Activated naive CD8-positive, alpha-beta T cell treated with anti-CD3 and anti-CD28 coated beads for 36 hours (primary cell): Measurements from ENCODE around the gene STUB1. TPM values are rescaled to one million over a fixed set of nuclear protein-coding genes. Genes with fewer than 3 reads are reported as not detected.

Experiments
- DNase-seq: peaks from one replicate; pipeline ENCODE4 v3.0.0; 2021
- H3K27ac Mint-ChIP-seq: one replicate; pipeline ENCODE4 v1.8.0; 2022; ENCODE audit warnings: mild to moderate bottlenecking, moderate library complexity, mixed read lengths
- H3K27me3 Mint-ChIP-seq: one replicate; pipeline ENCODE4 v1.8.0; 2022; ENCODE audit warnings: mild to moderate bottlenecking, mixed read lengths
- H3K36me3 Mint-ChIP-seq: one replicate; pipeline ENCODE4 v1.8.0; 2021; ENCODE audit warnings: mild to moderate bottlenecking, mixed read lengths
- H3K4me1 Mint-ChIP-seq: one replicate; pipeline ENCODE4 v1.8.0; 2021; ENCODE audit warnings: mixed read lengths
- H3K4me3 Mint-ChIP-seq: one replicate; pipeline ENCODE4 v1.8.0; 2022; ENCODE audit warnings: mild to moderate bottlenecking, moderate library complexity, mixed read lengths
- H3K9me3 Mint-ChIP-seq: one replicate; pipeline ENCODE4 v1.8.0; 2022; ENCODE audit warnings: mixed read lengths
- total RNA-seq, 2 experiments: library from RNA; stranded (reverse); gene quantifications; one replicate each; pipeline ENCODE4 v1.2.3, GENCODE V29; 2021

The STUB1 gene
- total RNA-seq, 2 experiments from 2014 or later, result 74.3 to 82.1 TPM

DNA sequence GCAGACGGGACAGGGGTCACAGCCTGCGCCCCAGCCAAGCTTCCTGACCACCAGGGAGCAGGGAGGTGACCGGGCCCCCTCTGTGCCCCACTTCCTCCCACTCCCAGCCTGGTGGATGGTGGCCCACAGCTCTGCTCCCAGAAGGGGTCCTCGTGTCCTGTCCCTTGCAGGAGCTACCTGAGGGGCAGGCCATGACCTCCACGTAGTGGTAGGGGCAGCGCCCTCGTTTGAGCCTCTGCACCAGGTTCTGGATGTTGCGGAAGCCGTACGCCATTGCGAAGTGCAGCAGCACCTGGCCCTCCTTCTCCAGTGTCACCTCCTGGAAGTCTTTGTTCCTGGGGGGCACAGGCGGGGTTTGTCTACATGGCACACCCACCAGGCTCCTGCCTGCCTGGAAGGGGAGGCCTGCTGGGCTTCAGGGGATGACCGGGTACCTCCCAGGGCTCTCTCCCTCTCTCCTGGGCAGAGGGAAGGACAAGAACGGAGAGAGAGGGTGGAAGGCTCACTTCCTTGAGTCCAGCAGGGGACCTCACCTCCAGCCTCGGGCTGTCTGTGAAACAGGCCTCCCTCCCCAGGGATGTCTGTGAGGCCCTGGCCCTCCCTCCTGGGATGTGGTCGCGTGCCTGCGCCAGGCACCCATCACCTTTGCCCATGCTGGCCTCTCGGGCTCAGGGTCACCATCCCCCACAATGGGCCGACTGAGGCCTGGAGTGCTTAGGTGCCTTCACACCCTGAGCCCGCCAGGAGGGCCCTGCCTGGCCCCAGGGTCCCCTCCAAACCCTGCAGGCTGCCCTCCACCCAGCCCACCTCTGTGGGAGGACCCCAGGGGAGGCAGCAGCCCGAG is 50.7 kb downstream of the STUB1 start:
- no peak for DNase-seq

DNA sequence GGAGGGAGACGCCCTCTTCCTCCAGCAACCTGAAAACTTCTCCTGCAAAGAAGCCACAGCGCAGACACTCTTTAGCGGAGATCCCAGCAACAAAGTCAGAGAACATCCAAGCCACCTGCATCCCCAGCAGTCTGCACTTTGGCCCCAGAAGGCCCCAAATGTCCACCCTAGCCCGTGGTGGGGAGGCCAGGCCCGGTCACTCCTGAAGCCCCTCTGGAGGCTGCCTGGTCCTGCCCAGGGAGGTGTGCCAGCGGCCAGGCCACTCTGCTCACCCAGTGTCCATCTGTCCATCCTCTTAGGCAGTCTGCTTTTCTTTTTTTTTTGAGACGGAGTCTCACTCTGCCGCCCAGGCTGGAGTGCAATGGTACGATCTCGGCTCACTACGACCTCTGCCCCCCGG is 52.1 kb downstream of the STUB1 start:
- Mint-ChIP-seq H3K27me3 (no peaks in the 10 kb centered on the region), H3K27ac (no peak overlapping the region), H3K36me3 (peaks cover 3% of the 10 kb centered on the region), H3K4me3 (no peak overlapping the region), H3K9me3 (no peaks in the 10 kb centered on the region), H3K4me1 (peaks cover 7% of the 10 kb centered on the region)
- DNase-seq, result no peak

More for the DNA sequence above, 50.7 kb downstream of the STUB1 start:
- Mint-ChIP-seq H3K36me3 (no peaks in the 10 kb centered on the region), H3K27ac (no peak overlapping the region), H3K27me3 (no peaks in the 10 kb centered on the region), H3K4me3 (no peak overlapping the region), H3K4me1 (peaks cover 6% of the 10 kb centered on the region), H3K9me3 (no peaks in the 10 kb centered on the region)

Other genes starting within 250 kb of the STUB1 start
- gene CAPN15, start 152.7 kb upstream of the STUB1 start, total RNA-seq, result 10 to 100 TPM; 86.4 to 91.3 TPM
- not detected for gene PRR35, start 120.0 kb upstream of the STUB1 start, total RNA-seq
- under 1 TPM; 0.54 to 0.76 TPM for gene NHLRC4, start 113.4 kb upstream of the STUB1 start, total RNA-seq
- 10 to 100 TPM; 28.8 to 29.1 TPM for gene PIGQ, start 110.4 kb upstream of the STUB1 start, total RNA-seq
- gene RAB40C, start 90.3 kb upstream of the STUB1 start, total RNA-seq, result 1 to 10 TPM; 7.2 to 7.6 TPM
- gene WFIKKN1, start 49.4 kb upstream of the STUB1 start, total RNA-seq, result under 1 TPM in 1 of 2 experiments, not detected in 1; 0.10 TPM
- gene METTL26, start 44.1 kb upstream of the STUB1 start, total RNA-seq, result 100 to 1,000 TPM; 127 to 128 TPM
- gene MCRIP2, start 38.6 kb upstream of the STUB1 start, total RNA-seq, result 10 to 100 TPM; 56.0 to 60.3 TPM
- gene WDR90, start 31.0 kb upstream of the STUB1 start, total RNA-seq, result 10 to 100 TPM; 84.5 to 86.0 TPM
- gene RHOT2, start 12.3 kb upstream of the STUB1 start, total RNA-seq, result 100 to 1,000 TPM; 123 to 128 TPM
- under 1 TPM; 0.49 to 0.72 TPM for gene RHBDL1, start 4.7 kb upstream of the STUB1 start, total RNA-seq
- gene JMJD8, start 3.9 kb downstream of the STUB1 start, total RNA-seq, result 10 to 100 TPM; 37.2 to 43.0 TPM
- gene WDR24, start 10.0 kb downstream of the STUB1 start, total RNA-seq, result 10 to 100 TPM; 20.8 to 21.7 TPM
- 1 to 10 TPM; 3.2 to 6.0 TPM for gene FBXL16, start 25.4 kb downstream of the STUB1 start, total RNA-seq
- gene METRN, start 34.7 kb downstream of the STUB1 start, total RNA-seq, result 10 to 100 TPM; 22.3 to 25.3 TPM
- 10 to 100 TPM; 37.3 to 40.1 TPM for gene ANTKMT, start 40.7 kb downstream of the STUB1 start, total RNA-seq
- 1 to 10 TPM; 6.5 to 8.1 TPM for gene CCDC78, start 46.0 kb downstream of the STUB1 start, total RNA-seq
- 10 to 100 TPM; 22.9 to 24.4 TPM for gene HAGHL, start 46.7 kb downstream of the STUB1 start, total RNA-seq
- gene CIAO3, start 60.6 kb downstream of the STUB1 start, total RNA-seq, result 10 to 100 TPM; 18.3 to 19.8 TPM
- not detected for gene MSLN, start 80.3 kb downstream of the STUB1 start, total RNA-seq
- gene RPUSD1, start 108.0 kb downstream of the STUB1 start, total RNA-seq, result 10 to 100 TPM; 41.8 to 42.3 TPM
- 100 to 1,000 TPM in 1 of 2 experiments, 10 to 100 TPM in 1; 98.3 to 100 TPM for gene CHTF18, start 108.2 kb downstream of the STUB1 start, total RNA-seq
- not detected for gene GNG13, start 120.3 kb downstream of the STUB1 start, total RNA-seq